Measurements from ENCODE around the gene TBX15.

DNA sequence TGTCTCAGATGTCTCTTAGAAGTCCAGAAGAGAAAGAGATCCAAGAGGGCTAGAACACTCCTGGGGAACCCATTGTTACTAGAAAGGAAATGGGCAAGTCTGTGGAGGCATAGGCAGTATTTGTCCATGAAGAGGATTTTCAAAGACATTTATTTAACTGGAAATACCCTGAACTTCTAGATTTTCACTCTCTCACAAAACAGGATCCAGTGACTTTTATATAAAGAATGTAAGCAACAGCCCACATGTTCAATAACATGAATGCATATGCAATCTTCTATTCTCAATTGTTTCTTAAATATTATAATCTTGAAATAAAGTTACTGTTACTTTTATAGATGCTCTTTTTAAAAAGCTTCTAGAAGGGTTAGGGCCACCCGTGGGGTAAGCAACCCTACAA, 53.4 kb downstream of the TBX15 start:
- TF ChIP-seq, protein P1, sequence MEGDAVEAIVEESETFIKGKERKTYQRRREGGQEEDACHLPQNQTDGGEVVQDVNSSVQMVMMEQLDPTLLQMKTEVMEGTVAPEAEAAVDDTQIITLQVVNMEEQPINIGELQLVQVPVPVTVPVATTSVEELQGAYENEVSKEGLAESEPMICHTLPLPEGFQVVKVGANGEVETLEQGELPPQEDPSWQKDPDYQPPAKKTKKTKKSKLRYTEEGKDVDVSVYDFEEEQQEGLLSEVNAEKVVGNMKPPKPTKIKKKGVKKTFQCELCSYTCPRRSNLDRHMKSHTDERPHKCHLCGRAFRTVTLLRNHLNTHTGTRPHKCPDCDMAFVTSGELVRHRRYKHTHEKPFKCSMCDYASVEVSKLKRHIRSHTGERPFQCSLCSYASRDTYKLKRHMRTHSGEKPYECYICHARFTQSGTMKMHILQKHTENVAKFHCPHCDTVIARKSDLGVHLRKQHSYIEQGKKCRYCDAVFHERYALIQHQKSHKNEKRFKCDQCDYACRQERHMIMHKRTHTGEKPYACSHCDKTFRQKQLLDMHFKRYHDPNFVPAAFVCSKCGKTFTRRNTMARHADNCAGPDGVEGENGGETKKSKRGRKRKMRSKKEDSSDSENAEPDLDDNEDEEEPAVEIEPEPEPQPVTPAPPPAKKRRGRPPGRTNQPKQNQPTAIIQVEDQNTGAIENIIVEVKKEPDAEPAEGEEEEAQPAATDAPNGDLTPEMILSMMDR (IDR thresholded peaks at IDR 0.05) = no peak
- no peak for TF ChIP-seq POLR2A (IDR thresholded peaks at IDR 0.05)

All from thyroid gland (tissue), 4 donors.